HG03354 (cell line): ENCODE results near the gene SLC8A1.

ENCODE experiments used
- ATAC-seq: cut with Tn5 transposase; IDR thresholded peaks from one replicate; pipeline ENCODE4 v1.9.1; 2021; ENCODE audit warnings: mild to moderate bottlenecking; ENCODE audit not compliant: unreplicated experiment, poor library complexity, severe bottlenecking

Gene SLC8A1

GRCh38 chr2:40286721-40287120 is 165.2 kb downstream of the SLC8A1 start:
- ATAC-seq, result no peak

- ATAC-seq, result no peak
Measured at GRCh38 chr2:40285391-40285790, 166.5 kb downstream of the SLC8A1 start.

- no peak for ATAC-seq
Measured at GRCh38 chr2:40284797-40285196, 167.1 kb downstream of the SLC8A1 start.

GRCh38 chr2:40283111-40283909 is 168.6 kb downstream of the SLC8A1 start:
- no peak for ATAC-seq

- no peak for ATAC-seq
Measured at GRCh38 chr2:40282428-40282827, 169.5 kb downstream of the SLC8A1 start.

GRCh38 chr2:40281021-40281940 is 170.6 kb downstream of the SLC8A1 start:
- ATAC-seq, result no peak

- no peak for ATAC-seq
Measured at GRCh38 chr2:40279482-40279881, 172.4 kb downstream of the SLC8A1 start.

- no peak for ATAC-seq
Measured at GRCh38 chr2:40279001-40279400, 172.9 kb downstream of the SLC8A1 start.

- ATAC-seq, result no peak
Measured at GRCh38 chr2:40276076-40276475, 175.8 kb downstream of the SLC8A1 start.

GRCh38 chr2:40274270-40274669 is 177.6 kb downstream of the SLC8A1 start:
- no peak for ATAC-seq

- no peak for ATAC-seq
Measured at GRCh38 chr2:40273734-40274182, 178.1 kb downstream of the SLC8A1 start.

GRCh38 chr2:40271094-40271493 is 180.8 kb downstream of the SLC8A1 start:
- no peak for ATAC-seq

- no peak for ATAC-seq
Measured at GRCh38 chr2:40270372-40270771, 181.5 kb downstream of the SLC8A1 start.

- no peak for ATAC-seq
Measured at GRCh38 chr2:40268566-40268965, 183.3 kb downstream of the SLC8A1 start.

- ATAC-seq, result no peak
Measured at GRCh38 chr2:40266201-40266600, 185.7 kb downstream of the SLC8A1 start.

- ATAC-seq, result no peak
Measured at GRCh38 chr2:40265602-40266001, 186.3 kb downstream of the SLC8A1 start.

GRCh38 chr2:40261042-40261441 is 190.8 kb downstream of the SLC8A1 start:
- ATAC-seq, result no peak

- no peak for ATAC-seq
Measured at GRCh38 chr2:40260437-40260836, 191.5 kb downstream of the SLC8A1 start.

- no peak for ATAC-seq
Measured at GRCh38 chr2:40259900-40260299, 192.0 kb downstream of the SLC8A1 start.

GRCh38 chr2:40258135-40258457 is 193.8 kb downstream of the SLC8A1 start:
- no peak for ATAC-seq
